ENCODE data around the gene GCK.
"Not testable (repeated sequence)": the region's sequence is repeated elsewhere in the genome, so short reads cannot be mapped to it uniquely, and the experiment has no call there.

The GCK gene

GRCh38 chr7:44208085-44208484 lies 18.8 kb upstream of the GCK start:
- in situ Hi-C loops (cut with MboI; ENCODE audit: low sequenced_read_pairs, unreplicated experiment) = no loop called here
- no peak for DNase-seq (ENCODE audit: low spot score)
- no peak for TF ChIP-seq CTCF (IDR thresholded peaks at IDR 0.05; ENCODE audit: borderline replicate concordance, control extremely low read depth, extremely low read depth, insufficient read depth, missing control alignments)

GRCh38 chr7:44206008-44206407 lies 16.8 kb upstream of the GCK start:
- no peak for TF ChIP-seq CTCF (IDR thresholded peaks at IDR 0.05; ENCODE audit: borderline replicate concordance, control extremely low read depth, extremely low read depth, insufficient read depth, missing control alignments)
- in situ Hi-C loops (cut with MboI; ENCODE audit: low sequenced_read_pairs, unreplicated experiment) = no loop called here
- DNase-seq (ENCODE audit: low spot score) = no peak

GRCh38 chr7:44201813-44202212 lies 12.6 kb upstream of the GCK start:
- no peak for TF ChIP-seq CTCF (IDR thresholded peaks at IDR 0.05; ENCODE audit: borderline replicate concordance, control extremely low read depth, extremely low read depth, insufficient read depth, missing control alignments)
- no peak for DNase-seq (ENCODE audit: low spot score)
- in situ Hi-C loops (cut with MboI; ENCODE audit: low sequenced_read_pairs, unreplicated experiment) = no loop called here

GRCh38 chr7:44200699-44201461 lies 11.6 kb upstream of the GCK start, which contains the start of gene YKT6:
Gene YKT6 (plus strand): TSS chr7:44200978. CDS start chr7:44201136, 158 bp downstream.
- in situ Hi-C loops (cut with MboI; ENCODE audit: low sequenced_read_pairs, unreplicated experiment) = no loop called here
- peak; percentile 99 for DNase-seq (ENCODE audit: low spot score)
- peak; percentile 21 for TF ChIP-seq CTCF (IDR thresholded peaks at IDR 0.05; ENCODE audit: borderline replicate concordance, control extremely low read depth, extremely low read depth, insufficient read depth, missing control alignments)

GRCh38 chr7:44200163-44200562 lies 10.9 kb upstream of the GCK start:
- in situ Hi-C loops (cut with MboI; ENCODE audit: low sequenced_read_pairs, unreplicated experiment); DNase-seq (ENCODE audit: low spot score): not testable (repeated sequence)

GRCh38 chr7:44197474-44197873 lies 8.2 kb upstream of the GCK start:
- in situ Hi-C loops (cut with MboI; ENCODE audit: low sequenced_read_pairs, unreplicated experiment) = no loop called here
- TF ChIP-seq CTCF (IDR thresholded peaks at IDR 0.05; ENCODE audit: borderline replicate concordance, control extremely low read depth, extremely low read depth, insufficient read depth, missing control alignments) = no peak
- DNase-seq (ENCODE audit: low spot score) = no peak

GRCh38 chr7:44196450-44196872 lies 7.2 kb upstream of the GCK start:
- DNase-seq (ENCODE audit: low spot score) = peak; percentile 70
- in situ Hi-C loops (cut with MboI; ENCODE audit: low sequenced_read_pairs, unreplicated experiment) = no loop called here
- peak; percentile 57 for TF ChIP-seq CTCF (IDR thresholded peaks at IDR 0.05; ENCODE audit: borderline replicate concordance, control extremely low read depth, extremely low read depth, insufficient read depth, missing control alignments)

All from GM13976 (cell line).